Measurements from ENCODE around the gene EID1.

DNA sequence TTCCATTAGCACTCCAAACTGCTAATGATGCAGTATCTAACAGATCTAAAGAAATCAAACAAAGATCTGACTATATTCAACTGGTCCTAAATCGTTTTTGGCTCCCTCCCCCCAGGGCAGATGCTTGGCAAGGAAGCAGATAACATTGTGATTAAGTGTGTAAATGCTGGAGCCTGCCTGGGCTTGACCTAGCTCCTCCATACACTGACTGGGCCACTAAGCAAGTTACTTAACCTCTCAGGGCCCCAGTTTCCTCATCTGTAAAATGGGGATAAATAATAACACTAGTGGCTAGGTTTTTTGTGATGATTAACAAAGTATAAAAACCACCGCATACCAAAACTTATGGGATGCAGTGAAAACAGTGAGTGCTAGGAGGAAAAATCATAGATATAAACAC is 9.2 kb downstream of the EID1 start:
- no peak for TF ChIP-seq EZH2 (IDR thresholded peaks at IDR 0.05; ENCODE audit: borderline replicate concordance, low read length)
- TF ChIP-seq, protein P1, sequence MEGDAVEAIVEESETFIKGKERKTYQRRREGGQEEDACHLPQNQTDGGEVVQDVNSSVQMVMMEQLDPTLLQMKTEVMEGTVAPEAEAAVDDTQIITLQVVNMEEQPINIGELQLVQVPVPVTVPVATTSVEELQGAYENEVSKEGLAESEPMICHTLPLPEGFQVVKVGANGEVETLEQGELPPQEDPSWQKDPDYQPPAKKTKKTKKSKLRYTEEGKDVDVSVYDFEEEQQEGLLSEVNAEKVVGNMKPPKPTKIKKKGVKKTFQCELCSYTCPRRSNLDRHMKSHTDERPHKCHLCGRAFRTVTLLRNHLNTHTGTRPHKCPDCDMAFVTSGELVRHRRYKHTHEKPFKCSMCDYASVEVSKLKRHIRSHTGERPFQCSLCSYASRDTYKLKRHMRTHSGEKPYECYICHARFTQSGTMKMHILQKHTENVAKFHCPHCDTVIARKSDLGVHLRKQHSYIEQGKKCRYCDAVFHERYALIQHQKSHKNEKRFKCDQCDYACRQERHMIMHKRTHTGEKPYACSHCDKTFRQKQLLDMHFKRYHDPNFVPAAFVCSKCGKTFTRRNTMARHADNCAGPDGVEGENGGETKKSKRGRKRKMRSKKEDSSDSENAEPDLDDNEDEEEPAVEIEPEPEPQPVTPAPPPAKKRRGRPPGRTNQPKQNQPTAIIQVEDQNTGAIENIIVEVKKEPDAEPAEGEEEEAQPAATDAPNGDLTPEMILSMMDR (IDR thresholded peaks at IDR 0.05; ENCODE audit: low read length) = no peak

Measured in OCI-LY1 (cell line).